HepG2 (cell line): ENCODE measurements around the gene TMBIM1. TPM values are rescaled to one million over a fixed set of nuclear protein-coding genes. Genes with fewer than 3 reads are reported as not detected.

ENCODE experiments used
- AKAP8 ChIP-seq: sonication (generic); formaldehyde crosslinking; IDR thresholded peaks from 2 replicates; pipeline ENCODE4 v1.5.1; 2020; ENCODE audit warnings: mild to moderate bottlenecking, missing genetic modification reagents
- ATRX ChIP-seq: sonication (generic); formaldehyde crosslinking; IDR thresholded peaks from 2 replicates; pipeline ENCODE4 v1.4.0; 2020; ENCODE audit warnings: missing genetic modification reagents, borderline replicate concordance
- CHD2 ChIP-seq: IDR thresholded peaks from 2 replicates; pipeline ENCODE4 v1.6.1; 2011; ENCODE audit warnings: low read depth, low read length, improper control_type of control experiment
- CSRNP2 ChIP-seq: sonication (generic); formaldehyde crosslinking; conservative IDR thresholded peaks from 2 replicates; pipeline ENCODE4 v1.8.0; 2022; ENCODE audit warnings: low read depth, missing genetic modification reagents
- EZH2 ChIP-seq: conservative IDR thresholded peaks from 2 replicates; pipeline ENCODE4 v1.6.1; 2012; ENCODE audit warnings: mild to moderate bottlenecking, low read depth, low read length, moderate library complexity
- HNRNPL ChIP-seq: fragments of 200-400 bp; formaldehyde crosslinking; IDR thresholded peaks from 2 replicates; pipeline ENCODE4 v1.6.1; 2017; ENCODE audit warnings: mild to moderate bottlenecking, low read depth, low read length
- KDM4B ChIP-seq: sonication (generic); formaldehyde crosslinking; IDR thresholded peaks from 2 replicates; pipeline ENCODE4 v1.4.0; 2020; ENCODE audit warnings: missing genetic modification reagents
- KLF16 ChIP-seq, 2 experiments: sonication (generic) in 1 of 2; formaldehyde crosslinking in 1 of 2; IDR thresholded peaks; 2 replicates each; pipeline versions ENCODE4 v1.6.1 to v1.8.0; 2016 to 2023; ENCODE audit warnings: missing genetic modification reagents in 2 of 2, missing compliant biosample characterization in 1 of 2
- SIX4 ChIP-seq: sonication (generic); formaldehyde crosslinking; IDR thresholded peaks from 2 replicates; pipeline ENCODE4 v1.4.0; 2020; ENCODE audit warnings: missing genetic modification reagents
- TBL1XR1 ChIP-seq: fragments of 150-350 bp; IDR thresholded peaks from 2 replicates; pipeline ENCODE4 v1.6.1; 2014; ENCODE audit warnings: borderline replicate concordance, low read length; ENCODE audit not compliant: partially characterized antibody
- TBP ChIP-seq: sonication (generic); formaldehyde crosslinking; IDR thresholded peaks from 2 replicates; pipeline ENCODE4 v1.5.0; 2020; ENCODE audit warnings: missing genetic modification reagents
- THYN1 ChIP-seq: sonication (generic); formaldehyde crosslinking; IDR thresholded peaks from 2 replicates; pipeline ENCODE4 v1.8.1; 2023; ENCODE audit warnings: low read depth, mild to moderate bottlenecking, moderate library complexity, missing genetic modification reagents, borderline replicate concordance
- YEATS4 ChIP-seq: sonication (generic); formaldehyde crosslinking; IDR thresholded peaks from 2 replicates; pipeline ENCODE4 v1.4.0; 2020; ENCODE audit warnings: missing genetic modification reagents, borderline replicate concordance
- ZC3H13 ChIP-seq: sonication (generic); formaldehyde crosslinking; IDR thresholded peaks from 2 replicates; pipeline ENCODE4 v1.8.1; 2023; ENCODE audit warnings: mild to moderate bottlenecking, missing genetic modification reagents, moderate library complexity
- ZMYM3 ChIP-seq: sonication (generic); formaldehyde crosslinking; IDR thresholded peaks from 2 replicates; pipeline ENCODE4 v1.5.1; 2020; ENCODE audit warnings: mild to moderate bottlenecking, missing genetic modification reagents
- ZNF317 ChIP-seq: sonication (generic); formaldehyde crosslinking; IDR thresholded peaks from 2 replicates; pipeline ENCODE4 v1.5.0; 2020; ENCODE audit warnings: mild to moderate bottlenecking, missing genetic modification reagents
- ZNF431 ChIP-seq: sonication (generic); formaldehyde crosslinking; IDR thresholded peaks from 2 replicates; pipeline ENCODE4 v1.9.0; 2022; ENCODE audit warnings: missing genetic modification reagents, low read depth, mild to moderate bottlenecking, borderline replicate concordance
- ZSCAN30 ChIP-seq: sonication (generic); formaldehyde crosslinking; IDR thresholded peaks from 2 replicates; pipeline ENCODE4 v1.5.0; 2020; ENCODE audit warnings: mild to moderate bottlenecking, missing genetic modification reagents
- polyA plus RNA-seq, 8 experiments: library from polyadenylated mRNA; depleted of rRNA in 3 of 8; stranded (reverse) in 7 of 8; unstranded in 1 of 8; fragments of >200 nt; fragmentation: Illumina TruSeq in 4 of 8; extraction: Trizol in 4 of 8; gene quantifications; 2 replicates each; pipeline versions ENCODE4 v1.2.1 to v1.2.3, GENCODE V29; 2011 to 2016; ENCODE audit warnings: low read depth in 4 of 8, missing spikeins in 1 of 8, mixed read lengths in 1 of 8; ENCODE audit not compliant: insufficient read depth in 1 of 8
- total RNA-seq, 5 experiments: library from RNA; depleted of rRNA; stranded (reverse); fragments of >200 nt; fragmentation: Illumina TruSeq; extraction: Trizol; gene quantifications; 2 replicates each; pipeline ENCODE4 v1.2.3, GENCODE V29; 2016; ENCODE audit warnings: low read depth in 1 of 5
- TF ChIP-seq, protein P1 (sequence below): sonication (generic); formaldehyde crosslinking; conservative IDR thresholded peaks from 2 replicates; pipeline ENCODE4 v1.8.0; 2022; ENCODE audit warnings: missing genetic modification reagents
- TF ChIP-seq, protein P2 (sequence below): sonication (generic); formaldehyde crosslinking; IDR thresholded peaks from 2 replicates; pipeline ENCODE4 v1.4.0; 2020; ENCODE audit warnings: missing genetic modification reagents
- TF ChIP-seq, protein P3 (sequence below): sonication (generic); formaldehyde crosslinking; IDR thresholded peaks from 2 replicates; pipeline ENCODE4 v1.8.0; 2022; ENCODE audit warnings: mild to moderate bottlenecking, missing genetic modification reagents
- TF ChIP-seq, protein P4 (sequence below): sonication (generic); formaldehyde crosslinking; IDR thresholded peaks from 2 replicates; pipeline ENCODE4 v1.4.0; 2020; ENCODE audit warnings: missing genetic modification reagents

The TMBIM1 gene
- total and polyA plus RNA-seq, 2 of the 13 experiments (the other 11 are each of a cell fraction or from before 2014, with no cell fraction given), result 127 to 139 TPM

DNA sequence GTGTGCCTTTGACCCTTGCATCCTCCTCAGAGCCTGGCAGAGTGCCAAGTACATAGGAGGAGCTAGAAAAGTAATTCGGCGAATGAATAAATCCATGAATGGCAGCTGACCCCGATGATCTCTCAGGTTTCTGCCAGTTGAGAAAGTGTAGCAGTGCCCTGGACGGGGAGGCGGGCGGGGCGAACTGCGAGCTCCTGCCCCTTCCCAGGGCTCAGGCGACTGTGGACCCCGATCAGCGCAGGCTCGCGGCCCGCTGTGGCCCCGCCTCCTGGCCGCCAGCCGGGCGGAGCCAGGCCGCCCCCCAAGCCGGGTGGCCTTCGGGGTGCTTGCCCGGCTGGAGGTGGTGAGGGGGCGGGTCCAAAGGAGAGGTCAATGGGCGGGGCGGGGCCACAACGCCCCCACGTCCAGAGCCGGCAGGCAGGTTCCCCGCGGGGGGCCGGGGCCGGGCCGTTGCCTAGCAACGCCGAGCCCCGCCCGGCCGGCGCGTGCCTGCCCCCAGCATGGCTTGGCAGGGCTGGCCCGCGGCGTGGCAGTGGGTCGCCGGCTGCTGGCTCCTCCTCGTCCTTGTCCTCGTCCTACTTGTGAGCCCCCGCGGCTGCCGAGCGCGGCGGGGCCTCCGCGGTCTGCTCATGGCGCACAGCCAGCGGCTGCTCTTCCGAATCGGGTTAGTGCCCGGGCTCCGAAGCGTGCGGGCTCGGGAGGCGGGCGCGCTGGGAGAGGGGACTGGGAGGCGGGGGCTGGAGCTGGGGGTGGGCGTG is 30.6 kb upstream of the TMBIM1 start (continued):
- TF ChIP-seq ZSCAN30 (CRISPR knock-in tag) (no peak), EZH2 (no peak), THYN1 (CRISPR knock-in tag) (no peak), ZMYM3 (CRISPR knock-in tag) (no peak; the same call in 1 of the 2 replicates), SIX4 (no peak), CSRNP2 (CRISPR knock-in tag) (no peak), YEATS4 (CRISPR knock-in tag) (peak; percentile 91; the same call in 1 of the 2 replicates), HNRNPL (no peak), AKAP8 (CRISPR knock-in tag) (no peak; the same call in 1 of the 2 replicates), KLF16 (CRISPR knock-in tag; IDR thresholded peaks at IDR 0.05) (peak in 1 of 2 experiments; percentile 81; a peak in 1 of 4 replicates), ATRX (CRISPR knock-in tag) (no peak), TBL1XR1 (peak; percentile 58), ZNF431 (CRISPR knock-in tag) (peak; percentile 39), TBP (peak; percentile 63; the same call in 1 of the 2 replicates), ZC3H13 (no peak), CHD2 (no peak), KDM4B (CRISPR knock-in tag) (no peak), ZNF317 (no peak)
- TF ChIP-seq, protein P1, sequence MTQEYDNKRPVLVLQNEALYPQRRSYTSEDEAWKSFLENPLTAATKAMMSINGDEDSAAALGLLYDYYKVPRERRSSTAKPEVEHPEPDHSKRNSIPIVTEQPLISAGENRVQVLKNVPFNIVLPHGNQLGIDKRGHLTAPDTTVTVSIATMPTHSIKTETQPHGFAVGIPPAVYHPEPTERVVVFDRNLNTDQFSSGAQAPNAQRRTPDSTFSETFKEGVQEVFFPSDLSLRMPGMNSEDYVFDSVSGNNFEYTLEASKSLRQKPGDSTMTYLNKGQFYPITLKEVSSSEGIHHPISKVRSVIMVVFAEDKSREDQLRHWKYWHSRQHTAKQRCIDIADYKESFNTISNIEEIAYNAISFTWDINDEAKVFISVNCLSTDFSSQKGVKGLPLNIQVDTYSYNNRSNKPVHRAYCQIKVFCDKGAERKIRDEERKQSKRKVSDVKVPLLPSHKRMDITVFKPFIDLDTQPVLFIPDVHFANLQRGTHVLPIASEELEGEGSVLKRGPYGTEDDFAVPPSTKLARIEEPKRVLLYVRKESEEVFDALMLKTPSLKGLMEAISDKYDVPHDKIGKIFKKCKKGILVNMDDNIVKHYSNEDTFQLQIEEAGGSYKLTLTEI (CRISPR knock-in tag), result no peak
- TF ChIP-seq, protein P2, sequence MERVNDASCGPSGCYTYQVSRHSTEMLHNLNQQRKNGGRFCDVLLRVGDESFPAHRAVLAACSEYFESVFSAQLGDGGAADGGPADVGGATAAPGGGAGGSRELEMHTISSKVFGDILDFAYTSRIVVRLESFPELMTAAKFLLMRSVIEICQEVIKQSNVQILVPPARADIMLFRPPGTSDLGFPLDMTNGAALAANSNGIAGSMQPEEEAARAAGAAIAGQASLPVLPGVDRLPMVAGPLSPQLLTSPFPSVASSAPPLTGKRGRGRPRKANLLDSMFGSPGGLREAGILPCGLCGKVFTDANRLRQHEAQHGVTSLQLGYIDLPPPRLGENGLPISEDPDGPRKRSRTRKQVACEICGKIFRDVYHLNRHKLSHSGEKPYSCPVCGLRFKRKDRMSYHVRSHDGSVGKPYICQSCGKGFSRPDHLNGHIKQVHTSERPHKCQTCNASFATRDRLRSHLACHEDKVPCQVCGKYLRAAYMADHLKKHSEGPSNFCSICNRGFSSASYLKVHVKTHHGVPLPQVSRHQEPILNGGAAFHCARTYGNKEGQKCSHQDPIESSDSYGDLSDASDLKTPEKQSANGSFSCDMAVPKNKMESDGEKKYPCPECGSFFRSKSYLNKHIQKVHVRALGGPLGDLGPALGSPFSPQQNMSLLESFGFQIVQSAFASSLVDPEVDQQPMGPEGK (CRISPR knock-in tag), result peak; percentile 96
- TF ChIP-seq, protein P3, sequence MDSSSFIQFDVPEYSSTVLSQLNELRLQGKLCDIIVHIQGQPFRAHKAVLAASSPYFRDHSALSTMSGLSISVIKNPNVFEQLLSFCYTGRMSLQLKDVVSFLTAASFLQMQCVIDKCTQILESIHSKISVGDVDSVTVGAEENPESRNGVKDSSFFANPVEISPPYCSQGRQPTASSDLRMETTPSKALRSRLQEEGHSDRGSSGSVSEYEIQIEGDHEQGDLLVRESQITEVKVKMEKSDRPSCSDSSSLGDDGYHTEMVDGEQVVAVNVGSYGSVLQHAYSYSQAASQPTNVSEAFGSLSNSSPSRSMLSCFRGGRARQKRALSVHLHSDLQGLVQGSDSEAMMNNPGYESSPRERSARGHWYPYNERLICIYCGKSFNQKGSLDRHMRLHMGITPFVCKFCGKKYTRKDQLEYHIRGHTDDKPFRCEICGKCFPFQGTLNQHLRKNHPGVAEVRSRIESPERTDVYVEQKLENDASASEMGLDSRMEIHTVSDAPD, result no peak
- TF ChIP-seq, protein P4, sequence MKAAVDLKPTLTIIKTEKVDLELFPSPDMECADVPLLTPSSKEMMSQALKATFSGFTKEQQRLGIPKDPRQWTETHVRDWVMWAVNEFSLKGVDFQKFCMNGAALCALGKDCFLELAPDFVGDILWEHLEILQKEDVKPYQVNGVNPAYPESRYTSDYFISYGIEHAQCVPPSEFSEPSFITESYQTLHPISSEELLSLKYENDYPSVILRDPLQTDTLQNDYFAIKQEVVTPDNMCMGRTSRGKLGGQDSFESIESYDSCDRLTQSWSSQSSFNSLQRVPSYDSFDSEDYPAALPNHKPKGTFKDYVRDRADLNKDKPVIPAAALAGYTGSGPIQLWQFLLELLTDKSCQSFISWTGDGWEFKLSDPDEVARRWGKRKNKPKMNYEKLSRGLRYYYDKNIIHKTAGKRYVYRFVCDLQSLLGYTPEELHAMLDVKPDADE (CRISPR knock-in tag), result peak; percentile 72; the same call in 1 of the 2 replicates
